NCI-H82 treated with DMSO at 0.1 percent for 48 hours (cell line): Measurements from ENCODE around the gene RAB30.
A peak's percentile ranks its signal among the peaks of the same experiment; 100 is the strongest.

Experiments
- DNase-seq: peaks from one replicate; lab custom pipeline; 2025; ENCODE audit not compliant: unreplicated experiment; lab: John Stamatoyannopoulos, UW

The RAB30 gene

DNA sequence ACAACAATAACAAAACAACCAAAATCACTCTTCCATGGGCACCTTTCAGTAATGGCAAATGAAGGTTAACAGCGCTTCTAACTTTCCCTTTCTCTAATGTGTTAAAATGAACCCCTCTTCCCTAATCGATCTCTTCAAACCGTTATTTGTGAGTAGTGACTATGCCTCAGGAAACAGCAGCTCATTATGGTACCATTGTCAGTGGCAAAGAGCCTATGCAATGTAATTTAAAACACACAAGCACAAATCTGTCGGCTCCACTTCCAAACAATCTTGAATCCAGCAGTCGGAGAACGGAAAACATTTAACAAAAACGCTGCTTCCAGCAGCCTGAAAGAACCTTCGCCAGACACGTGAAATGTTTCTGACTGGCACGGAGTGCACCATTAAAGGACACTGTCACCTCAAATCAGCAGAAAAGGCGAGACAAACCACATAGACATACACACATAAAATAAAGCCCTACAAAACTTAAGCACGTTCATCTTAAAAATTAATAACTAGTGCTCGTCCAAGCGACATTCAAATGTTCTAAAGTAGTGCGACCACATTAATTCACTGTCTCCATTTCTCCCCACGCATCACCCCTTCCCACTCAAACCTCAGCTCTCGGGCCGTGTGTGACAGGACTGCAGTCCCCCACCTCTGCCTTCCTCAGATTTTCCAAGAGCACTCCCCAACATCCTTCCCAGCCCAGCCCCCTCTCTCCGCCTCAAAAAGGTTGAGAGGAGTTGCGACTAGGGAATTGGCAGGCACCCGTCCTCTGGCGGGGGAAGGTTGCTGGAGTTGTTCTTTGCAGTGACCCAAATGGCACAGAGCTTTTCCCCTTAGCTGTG lies 748 bp downstream of the RAB30 start:
- DNase-seq, result no peak

DNA sequence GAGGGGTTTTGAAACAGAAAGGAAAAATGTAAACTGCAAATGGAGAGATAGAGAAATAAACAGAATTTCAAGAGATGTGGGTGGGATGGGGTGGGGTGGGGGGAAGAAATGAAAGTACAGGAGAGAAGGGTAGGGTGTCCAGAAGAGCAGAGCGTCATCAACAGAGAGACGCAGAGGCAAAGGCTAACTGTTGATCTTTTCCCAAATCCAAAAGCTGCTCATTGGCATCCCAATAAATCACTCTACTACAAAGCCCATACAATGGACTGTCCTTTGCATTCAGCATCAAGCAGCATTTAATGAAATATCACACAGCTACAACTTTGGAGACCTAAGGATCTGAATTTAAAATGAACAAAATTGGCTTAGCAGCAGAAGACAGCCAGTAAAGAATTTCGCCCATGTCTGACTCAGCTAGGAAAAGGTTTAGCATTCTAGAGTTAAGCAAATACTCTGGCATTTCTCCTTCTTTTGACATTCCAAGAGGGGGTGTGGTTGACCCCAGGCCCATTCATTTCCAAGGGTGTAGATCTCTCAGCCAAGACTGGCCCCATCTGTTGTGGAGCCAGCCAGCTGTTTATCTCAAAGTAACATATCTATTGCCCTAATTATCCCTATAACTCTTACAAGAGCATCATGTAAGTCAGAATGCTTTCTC lies 1.5 kb downstream of the RAB30 start:
- no peak for DNase-seq

DNA sequence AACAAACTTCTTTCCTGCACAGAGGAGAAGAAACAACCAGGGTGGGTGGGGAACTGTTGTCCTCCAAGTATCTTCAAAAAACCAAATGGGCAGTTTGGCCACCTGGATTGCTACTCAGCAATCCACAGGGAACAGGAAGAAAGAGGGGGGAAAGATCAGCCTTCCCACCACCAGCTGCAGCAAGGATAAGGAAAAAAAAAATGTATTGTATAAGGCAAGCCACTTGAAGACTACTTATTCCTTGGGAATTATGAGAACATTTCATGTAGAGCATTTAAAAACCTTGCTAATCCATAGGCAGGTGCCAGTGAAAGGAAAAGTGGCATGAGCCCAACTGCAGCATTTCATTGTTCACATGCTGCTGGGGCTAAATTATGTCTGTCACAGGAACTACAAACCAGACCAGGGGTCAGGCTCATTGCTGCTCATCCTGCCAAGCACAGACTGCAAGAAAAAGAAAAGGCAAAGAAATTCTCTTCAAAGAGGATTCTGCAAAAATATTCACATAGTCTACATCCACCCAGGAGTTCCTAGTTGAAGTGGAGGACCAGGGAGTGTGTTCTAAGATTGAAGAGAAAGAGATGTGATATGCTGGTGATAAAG lies 2.2 kb downstream of the RAB30 start:
- DNase-seq, result no peak

DNA sequence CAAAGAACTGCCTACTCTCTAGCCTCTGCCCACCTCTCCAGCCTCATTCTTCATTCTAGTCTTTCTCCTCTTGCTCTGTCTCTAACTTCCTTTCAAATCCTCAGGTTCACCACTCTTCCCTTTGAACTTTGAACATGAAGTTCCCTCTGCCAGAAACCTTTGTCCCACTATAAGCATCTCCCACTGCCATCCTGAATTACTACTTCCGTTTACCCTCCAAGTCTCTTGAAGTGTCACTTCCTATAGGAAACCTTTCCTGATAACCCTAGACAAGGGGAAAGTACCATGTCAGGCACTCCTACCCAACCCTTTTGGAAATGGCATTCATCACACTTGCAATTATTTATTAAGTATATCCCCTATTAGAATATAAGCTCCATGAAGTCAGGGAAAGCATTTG lies 3.1 kb downstream of the RAB30 start:
- DNase-seq, result no peak

DNA sequence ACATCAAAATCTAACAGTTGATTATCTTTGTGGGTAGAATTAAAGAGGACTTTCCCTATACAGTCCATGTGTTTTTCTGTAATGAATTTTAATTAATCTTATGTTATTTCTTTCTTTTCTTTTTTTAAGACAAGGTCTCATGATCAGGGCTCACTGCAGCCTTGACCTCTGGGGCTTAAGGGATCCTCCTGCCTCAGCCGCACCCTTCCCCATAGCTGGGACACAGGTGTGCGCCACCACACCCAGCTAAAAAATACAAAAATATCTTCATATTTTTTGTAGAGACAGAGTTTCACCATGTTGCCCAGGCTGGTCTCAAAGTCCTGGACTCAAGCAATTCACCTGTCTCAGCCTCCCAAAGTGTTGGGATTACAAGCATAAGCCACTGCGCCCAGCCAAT lies 7.7 kb downstream of the RAB30 start:
- DNase-seq, result no peak

DNA sequence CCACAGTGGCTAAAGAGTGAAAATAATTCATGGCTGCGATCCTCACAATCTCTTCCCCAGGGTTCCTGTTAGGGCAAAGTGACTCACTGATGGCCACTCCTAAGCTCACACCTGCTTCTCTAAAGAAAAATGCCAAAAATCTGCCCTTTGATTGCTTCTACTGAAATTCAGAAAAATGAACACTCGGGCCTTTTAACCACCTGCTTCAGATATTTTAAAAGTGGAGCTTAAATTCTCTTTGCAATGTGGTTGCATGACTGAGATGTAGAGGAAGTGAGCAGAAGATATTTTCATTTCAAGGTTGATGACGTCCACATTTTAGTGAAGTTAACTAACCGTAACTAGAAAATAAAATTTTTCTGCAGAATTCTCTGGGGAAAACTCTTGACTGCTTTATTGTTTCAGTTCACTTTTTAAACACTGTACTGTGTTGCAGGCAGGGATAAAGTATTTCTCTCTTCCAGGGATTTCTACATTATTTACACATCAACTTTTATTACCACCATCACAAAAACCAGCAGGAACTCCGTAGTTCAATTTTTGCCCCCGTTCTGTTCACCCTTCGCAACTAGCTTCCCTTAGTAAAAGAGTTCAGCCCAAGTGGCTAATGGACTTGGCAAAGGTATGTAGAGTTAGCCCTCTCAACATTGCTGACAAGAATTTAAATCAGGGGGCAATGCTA lies 8.5 kb downstream of the RAB30 start:
- no peak for DNase-seq

DNA sequence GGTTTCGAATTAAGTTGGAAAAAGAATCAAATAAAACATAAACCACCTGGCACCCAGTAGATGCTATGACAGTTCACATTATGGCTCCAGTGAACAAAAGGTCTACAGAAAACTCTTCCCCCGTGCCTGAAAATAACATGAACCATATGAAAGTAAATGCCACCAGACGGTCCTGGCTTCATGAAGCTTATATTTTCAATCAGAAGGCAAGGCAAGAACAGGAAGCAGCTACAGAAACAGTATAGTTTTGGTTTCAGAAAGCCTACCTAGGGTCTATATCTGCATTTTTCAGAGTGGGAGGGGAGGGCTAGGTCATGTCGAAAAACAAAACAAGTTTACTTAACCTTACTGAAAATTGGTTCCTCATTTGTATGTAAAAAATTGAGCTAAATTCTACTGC lies 9.8 kb downstream of the RAB30 start:
- no peak for DNase-seq

DNA sequence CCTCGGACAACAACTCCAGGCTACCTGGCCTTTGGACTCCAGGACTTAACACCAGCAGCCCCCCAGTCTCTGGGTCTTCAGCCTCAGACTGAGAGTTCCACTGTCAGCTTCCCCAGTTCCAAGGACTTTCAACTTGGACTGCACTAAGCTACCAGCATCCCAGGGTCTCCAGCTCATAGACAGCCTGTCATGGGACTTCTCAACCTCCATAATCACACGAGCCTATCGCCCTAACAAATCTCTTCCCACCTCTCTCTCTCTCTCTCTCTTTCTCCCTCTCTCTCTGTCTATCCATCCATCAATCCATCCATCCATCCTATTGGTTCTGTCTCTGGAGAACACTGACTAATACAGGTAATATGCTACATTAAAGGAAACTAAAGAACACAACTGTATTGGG lies 10.7 kb downstream of the RAB30 start:
- DNase-seq, result no peak

DNA sequence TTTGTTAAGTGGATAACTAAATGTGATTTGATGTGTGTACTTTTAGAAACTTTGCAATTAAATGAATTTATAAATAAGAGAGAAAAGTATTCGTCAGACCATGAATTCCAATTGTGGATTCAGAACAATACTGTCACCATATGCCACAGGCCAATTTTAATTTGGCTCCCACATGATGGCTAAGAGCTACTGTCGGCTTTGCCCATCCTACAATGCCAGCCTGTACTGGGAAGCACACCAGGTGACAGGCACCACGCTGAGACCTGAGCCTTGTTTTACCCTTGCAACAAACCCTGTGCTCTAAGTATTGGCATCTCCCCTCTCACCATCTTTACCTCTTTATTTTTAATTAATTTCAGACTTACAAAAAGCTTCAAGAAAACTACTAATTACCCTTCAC lies 14.0 kb downstream of the RAB30 start:
- no peak for DNase-seq

DNA sequence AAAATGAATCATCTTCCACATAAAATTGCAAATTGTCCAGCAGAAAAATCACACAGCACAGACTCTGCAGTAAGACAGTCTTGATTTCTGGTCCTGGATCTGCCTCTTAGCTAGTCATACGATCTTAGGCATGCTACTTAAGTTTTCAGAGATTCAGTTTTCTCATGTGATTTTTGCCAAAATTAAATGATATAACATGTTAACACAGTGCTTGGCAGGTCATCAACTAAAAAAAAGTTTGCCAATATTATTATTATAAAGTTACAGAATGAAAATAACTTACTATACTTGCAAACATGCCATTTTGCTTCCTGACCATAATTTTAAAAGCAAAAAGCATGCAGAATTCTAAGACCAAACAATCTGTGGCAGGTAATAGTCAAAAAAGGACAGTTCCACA lies 15.1 kb downstream of the RAB30 start:
- no peak for DNase-seq

DNA sequence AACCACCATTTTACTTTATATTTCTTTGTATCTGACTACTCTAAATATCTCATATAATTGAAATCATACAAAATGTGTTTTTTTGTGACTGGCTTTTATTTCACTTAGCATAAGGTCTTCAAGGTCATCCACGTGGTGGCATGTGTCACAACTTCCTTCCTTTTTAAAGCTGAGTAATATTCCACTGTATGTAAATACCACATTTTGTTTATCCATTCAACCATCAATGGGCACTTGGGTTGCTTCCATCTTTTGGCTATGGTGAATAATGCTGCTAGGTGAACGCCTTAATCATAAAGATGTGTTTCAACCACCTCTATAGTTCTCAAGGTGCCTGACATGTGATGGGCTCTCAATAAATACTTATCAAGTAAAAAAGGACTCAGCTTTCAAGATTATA lies 15.5 kb downstream of the RAB30 start:
- DNase-seq, result no peak

DNA sequence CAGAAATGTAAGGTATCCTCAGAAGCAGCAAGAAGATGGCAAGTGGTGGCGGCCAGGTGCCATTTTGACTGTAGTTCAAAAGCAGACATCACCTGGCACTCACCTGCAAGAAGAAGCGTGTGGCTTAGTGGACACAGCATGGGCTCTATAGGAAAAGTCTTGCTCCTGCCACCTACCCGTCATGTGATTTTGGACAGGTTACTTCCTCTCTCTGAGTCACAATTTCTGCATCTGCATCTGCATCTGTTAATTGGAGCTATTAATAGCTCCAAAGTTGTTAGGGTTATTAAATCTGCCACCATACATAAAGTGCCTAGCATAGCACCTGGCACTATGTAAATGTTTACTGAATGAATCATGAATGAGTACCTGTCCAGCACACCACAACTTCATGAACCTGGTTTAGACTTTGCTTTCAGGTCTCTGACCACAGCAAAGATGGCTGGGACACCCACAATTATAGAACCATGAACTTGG lies 16.8 kb downstream of the RAB30 start:
- DNase-seq, result no peak

DNA sequence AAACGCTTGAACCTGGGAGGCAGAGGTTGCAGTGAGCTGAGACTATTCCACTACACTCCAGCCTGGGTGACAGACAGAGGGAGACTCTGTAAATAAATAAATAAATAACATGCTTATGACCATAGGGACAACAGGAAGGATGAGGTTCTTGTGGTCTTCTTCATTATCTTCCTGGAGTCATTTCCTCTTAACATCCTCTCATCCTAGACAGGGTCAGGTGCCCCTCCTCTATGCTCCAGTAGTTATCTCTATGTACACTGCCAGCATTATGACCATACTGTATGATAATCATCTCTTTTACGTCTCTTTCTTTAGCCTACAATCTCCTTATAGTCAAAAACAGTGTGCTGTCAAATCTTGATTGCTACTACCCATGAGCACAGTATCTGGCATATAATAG lies 17.7 kb downstream of the RAB30 start:
- no peak for DNase-seq

DNA sequence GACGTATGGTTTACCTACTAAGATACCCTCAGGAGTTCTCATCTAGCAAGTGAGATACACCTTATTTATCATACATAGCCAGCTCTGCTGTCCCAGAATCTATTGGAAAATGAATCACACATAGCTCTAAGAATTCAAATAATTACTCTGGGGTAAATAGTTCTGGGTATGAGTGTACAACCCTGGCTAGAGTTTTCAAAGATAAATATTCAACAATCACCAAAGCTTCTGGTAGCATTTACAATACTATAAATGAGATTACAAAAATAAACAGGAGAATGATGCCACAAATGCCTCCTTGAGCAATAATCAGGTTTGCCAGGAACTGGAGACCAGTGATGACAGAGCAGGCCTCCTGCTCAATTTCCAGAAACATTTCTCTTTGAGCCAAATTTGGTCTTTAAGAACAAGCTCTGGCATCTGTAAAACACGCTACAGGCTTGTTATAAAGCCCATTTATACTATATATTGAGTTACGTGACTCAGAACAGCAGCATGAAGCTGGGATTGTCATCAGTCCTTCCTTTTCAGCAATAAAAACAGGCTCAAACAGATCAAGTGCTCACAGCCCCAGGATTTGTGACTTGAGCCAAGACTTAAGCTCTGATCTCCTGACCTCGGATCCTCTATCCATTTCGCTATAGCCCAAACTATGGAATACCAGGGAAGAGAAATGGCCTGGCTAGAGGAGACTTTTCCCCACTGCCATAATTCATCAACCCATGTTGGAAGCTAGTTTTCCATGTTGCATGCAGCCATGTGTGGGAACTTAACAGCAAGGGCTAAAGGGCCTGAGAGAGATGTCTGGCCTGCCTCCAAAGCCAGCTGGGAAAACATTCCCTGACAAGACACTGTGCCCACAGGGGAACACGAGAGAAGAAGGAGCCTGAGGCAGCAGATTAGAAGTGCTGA lies 19.7 kb downstream of the RAB30 start:
- DNase-seq, result peak; percentile 67

DNA sequence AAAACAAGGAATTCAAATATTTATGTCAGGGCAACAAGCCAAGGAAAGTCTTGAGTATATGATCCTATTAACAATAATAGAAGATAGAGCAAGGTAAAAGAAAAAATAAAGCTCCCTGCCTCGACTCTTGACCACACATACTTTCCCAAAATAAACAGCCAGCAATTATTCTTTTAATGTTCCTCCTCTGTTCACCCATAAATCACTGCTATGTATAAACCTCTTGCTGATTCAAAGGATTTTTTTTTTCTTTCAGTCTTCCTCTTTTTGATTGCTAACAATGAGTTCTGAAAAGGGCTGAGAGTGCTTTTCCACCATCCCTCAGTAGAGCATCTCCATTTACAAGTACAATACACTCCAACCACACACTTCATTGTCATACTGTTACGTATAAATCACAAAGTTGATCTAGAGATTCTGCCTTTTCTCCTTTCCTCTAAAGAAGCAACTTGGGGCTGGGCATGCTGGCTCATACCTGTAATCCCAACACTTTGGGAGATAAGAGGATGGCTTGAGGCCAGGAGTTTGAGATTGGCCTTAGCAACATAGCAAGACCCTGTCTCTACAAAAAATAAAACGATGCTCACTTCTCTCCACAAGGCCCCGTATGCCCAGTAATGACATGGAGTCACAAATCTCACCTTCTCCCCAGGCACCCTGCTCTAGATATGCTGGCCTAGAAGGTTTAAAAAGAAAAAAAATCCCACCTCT lies 24.0 kb downstream of the RAB30 start:
- no peak for DNase-seq

DNA sequence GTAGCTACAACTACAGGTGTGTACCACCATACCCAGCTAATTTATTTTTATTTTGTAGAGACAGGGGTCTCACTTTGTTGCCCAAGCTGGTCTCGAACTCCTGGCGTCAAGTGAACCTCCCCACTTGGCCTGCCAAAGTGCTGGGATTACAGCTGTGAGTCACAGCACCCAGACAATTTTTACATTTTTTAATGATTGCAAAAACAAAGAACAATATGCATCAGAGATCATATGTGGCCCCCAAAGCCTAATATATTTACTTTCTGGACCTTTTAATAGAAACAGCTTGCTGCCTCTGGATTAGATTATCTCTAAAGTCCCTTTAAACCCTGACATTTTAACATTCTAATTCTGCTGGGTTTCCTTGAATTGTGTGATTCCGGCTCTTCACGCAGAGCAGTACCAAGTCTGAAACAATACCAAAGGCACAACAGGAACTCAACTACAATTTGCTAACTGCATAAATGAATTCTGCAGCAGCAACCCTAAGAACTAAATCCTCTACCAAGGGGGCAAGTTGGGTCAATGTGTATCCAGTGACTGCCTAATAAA lies 25.0 kb downstream of the RAB30 start:
- no peak for DNase-seq

DNA sequence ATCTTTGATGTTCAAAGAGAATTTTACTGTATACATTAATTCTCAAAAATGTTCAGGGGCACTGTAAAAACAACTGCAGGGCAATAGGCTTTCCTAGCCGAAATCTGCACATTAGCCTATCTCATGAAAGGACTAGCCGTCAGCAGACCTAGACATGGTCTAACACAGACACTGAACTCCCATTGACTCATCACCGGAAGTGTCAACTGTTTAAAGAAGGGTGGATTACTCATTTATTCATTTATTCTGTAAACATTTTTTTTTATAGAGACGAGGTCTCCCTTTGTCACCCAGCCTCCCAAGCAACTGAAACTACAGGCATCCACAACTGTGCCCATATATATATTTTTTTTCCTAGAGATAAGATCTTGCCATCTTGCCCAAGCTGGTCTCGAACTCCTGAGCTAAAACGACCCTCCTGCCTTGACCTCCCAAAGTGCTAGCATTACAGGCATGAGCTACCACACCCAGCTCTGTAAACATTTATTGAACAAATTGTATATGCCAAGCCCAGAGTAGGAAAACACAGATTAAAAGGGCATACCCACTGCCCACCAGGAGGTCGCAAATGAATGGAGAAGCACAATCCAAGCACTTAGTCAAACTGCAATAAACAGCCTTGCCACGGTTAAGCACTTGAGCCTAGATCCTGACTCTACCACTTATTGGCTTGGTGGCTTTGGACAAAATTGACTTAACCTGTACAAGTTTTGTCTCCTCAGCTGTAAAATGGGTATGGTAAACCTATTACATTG lies 26.6 kb downstream of the RAB30 start:
- DNase-seq, result no peak

DNA sequence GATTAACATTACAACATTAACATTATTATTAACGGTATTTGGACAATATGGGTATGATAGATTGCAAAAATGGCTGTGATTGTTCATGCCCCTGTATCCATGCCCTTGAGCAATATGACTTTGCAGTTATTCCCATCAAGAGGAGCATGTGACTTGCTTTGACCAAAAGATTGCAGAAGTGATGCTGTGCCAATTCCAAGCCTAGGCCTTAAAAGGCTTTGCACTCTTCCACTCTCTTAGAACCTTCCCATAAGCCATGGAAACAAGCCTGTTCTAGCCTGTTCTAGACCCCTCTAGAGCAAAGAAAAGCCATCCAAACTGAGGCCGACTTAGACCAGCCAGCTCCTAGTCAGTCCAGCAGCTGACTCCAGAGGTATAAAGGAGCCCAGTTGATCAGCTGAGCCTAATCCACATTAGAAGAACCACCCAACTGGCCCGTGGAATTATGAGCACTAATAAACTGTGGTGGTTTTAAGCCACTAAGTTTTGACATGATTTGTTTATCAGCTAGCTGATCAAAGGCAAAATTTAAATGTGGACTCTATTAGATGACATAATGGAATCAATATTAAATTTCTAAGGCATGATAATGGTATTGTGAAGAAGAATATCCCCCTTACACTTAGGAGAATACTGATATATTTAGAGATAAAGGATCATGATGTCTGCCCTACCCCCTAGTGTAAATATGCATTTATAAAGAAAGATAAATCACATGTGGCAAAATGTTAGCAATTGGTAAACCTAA lies 28.6 kb downstream of the RAB30 start:
- DNase-seq, result no peak
